ENCODE measurements around the gene PNPO.
"Not testable (repeated sequence)": the region's sequence is repeated elsewhere in the genome, so short reads cannot be mapped to it uniquely, and the experiment has no call there.

The PNPO gene

GRCh38 chr17:47918991-47919390 is 22.4 kb upstream of the PNPO start:
- no peak for FAIRE-seq

GRCh38 chr17:47919889-47920288 is 21.5 kb upstream of the PNPO start:
- not testable (repeated sequence) for FAIRE-seq

GRCh38 chr17:47924785-47925677 is 16.3 kb upstream of the PNPO start:
- FAIRE-seq: no peak

- no peak for FAIRE-seq
These were observed 15.7 kb upstream of the PNPO start for GRCh38 chr17:47925678-47925988.

- no peak for FAIRE-seq
These were observed 13.5 kb upstream of the PNPO start for GRCh38 chr17:47927821-47928400.

GRCh38 chr17:47928415-47928814 is 13.0 kb upstream of the PNPO start:
- no peak for FAIRE-seq

GRCh38 chr17:47929218-47930000 is 12.0 kb upstream of the PNPO start:
- FAIRE-seq: no peak

GRCh38 chr17:47931848-47932247 is 9.5 kb upstream of the PNPO start:
- no peak for FAIRE-seq

GRCh38 chr17:47934856-47935255 is 6.5 kb upstream of the PNPO start:
- no peak for FAIRE-seq

GRCh38 chr17:47935468-47935867 is 5.9 kb upstream of the PNPO start:
- FAIRE-seq: not testable (repeated sequence)

GRCh38 chr17:47935961-47936360 is 5.4 kb upstream of the PNPO start:
- no peak for FAIRE-seq

GRCh38 chr17:47937941-47938340 is 3.4 kb upstream of the PNPO start:
- FAIRE-seq: no peak

GRCh38 chr17:47942096-47942510 is 732 bp downstream of the PNPO start:
- FAIRE-seq: no peak

- FAIRE-seq: no peak
These were observed 1.2 kb downstream of the PNPO start for GRCh38 chr17:47942568-47942967.

- no peak for FAIRE-seq
These were observed 3.7 kb downstream of the PNPO start for GRCh38 chr17:47945080-47945479.

GRCh38 chr17:47945529-47946508 is 4.4 kb downstream of the PNPO start:
- FAIRE-seq: no peak

- FAIRE-seq: no peak
These were observed 5.1 kb downstream of the PNPO start for GRCh38 chr17:47946516-47946915.

GRCh38 chr17:47946929-47947397 is 5.6 kb downstream of the PNPO start:
- FAIRE-seq: no peak

GRCh38 chr17:47948706-47949196 is 7.4 kb downstream of the PNPO start:
- no peak for FAIRE-seq

GRCh38 chr17:47949197-47949759 is 7.9 kb downstream of the PNPO start:
- FAIRE-seq: no peak

- FAIRE-seq: no peak
These were observed 8.6 kb downstream of the PNPO start for GRCh38 chr17:47949946-47950345.

GRCh38 chr17:47950448-47950847 is 9.1 kb downstream of the PNPO start:
- FAIRE-seq: no peak

Data from TTC549 (cell line).